ENCODE results near the gene KLHDC4. TPM values are rescaled to one million over a fixed set of nuclear protein-coding genes. Genes with fewer than 3 reads are reported as not detected.

KLHDC4 gene
- total RNA-seq, 1 experiment from 2014 or later: 50.7 TPM

GRCh38 chr16:87740441-87740840, 25.3 kb downstream of the KLHDC4 start:
- TF ChIP-seq SIN3A (IDR thresholded peaks at IDR 0.05; ENCODE audit: borderline replicate concordance, insufficient read depth, low read depth, low read length) (no peak), POLR2AphosphoS5 (IDR thresholded peaks at IDR 0.05; ENCODE audit: low read depth, low read length) (no peak), TCF7L2 (IDR thresholded peaks at IDR 0.05; ENCODE audit: low read depth, low read length) (no peak), REST (IDR thresholded peaks at IDR 0.05; ENCODE audit: insufficient read depth in 1 of 2, low read depth in 2 of 2, low read length in 1 of 2) (no peak), CTCF (IDR thresholded peaks at IDR 0.05) (no peak)
- BruUV-seq (replicated peaks): no TSS peak
- Histone ChIP-seq H3K36me3 (ENCODE audit: control insufficient read depth, insufficient read depth, low read length) (no peaks in the 10 kb centered on the region), H3K27ac (ENCODE audit: low read length) (no peak overlapping the region), H3K4me1 (ENCODE audit: control insufficient read depth, insufficient read depth, low read length) (no peaks in the 10 kb centered on the region), H3K27me3 (ENCODE audit: control insufficient read depth, insufficient read depth, low read length) (no peaks in the 10 kb centered on the region), H3K4me3 (ENCODE audit: low read depth in 2 of 2, low read length in 2 of 2) (no peak overlapping the region), H3K9me3 (ENCODE audit: control insufficient read depth, insufficient read depth, low read depth, low read length) (no peaks in the 10 kb centered on the region)
- in situ Hi-C loops (cut with HindIII; ENCODE audit: low pct_unique_long_range_greater_than_20kb, low sequenced_read_pairs): no loop called here
- ChIA-PET POLR2A (no interaction called here), CTCF (no interaction called here)
- intact Hi-C loops (cut with micrococcal nuclease; ENCODE audit: unreplicated experiment): no loop called here
- no peak for DNase-seq (ENCODE audit: low read depth, low spot score)
- ATAC-seq: no peak

GRCh38 chr16:87739801-87740200, 26.0 kb downstream of the KLHDC4 start:
- Histone ChIP-seq H3K9me3 (ENCODE audit: control insufficient read depth, insufficient read depth, low read depth, low read length) (no peaks in the 10 kb centered on the region), H3K4me1 (ENCODE audit: control insufficient read depth, insufficient read depth, low read length) (no peaks in the 10 kb centered on the region), H3K4me3 (ENCODE audit: low read depth in 2 of 2, low read length in 2 of 2) (no peak overlapping the region), H3K27me3 (ENCODE audit: control insufficient read depth, insufficient read depth, low read length) (no peaks in the 10 kb centered on the region), H3K27ac (ENCODE audit: low read length) (no peak overlapping the region), H3K36me3 (ENCODE audit: control insufficient read depth, insufficient read depth, low read length) (no peaks in the 10 kb centered on the region)
- in situ Hi-C loops (cut with HindIII; ENCODE audit: low pct_unique_long_range_greater_than_20kb, low sequenced_read_pairs): no loop called here
- no peak for TF ChIP-seq TCF7L2 (IDR thresholded peaks at IDR 0.05; ENCODE audit: low read depth, low read length)
- TF ChIP-seq CTCF (IDR thresholded peaks at IDR 0.05): no peak
- ATAC-seq (no peak), DNase-seq (ENCODE audit: low read depth, low spot score) (no peak)
- intact Hi-C loops (cut with micrococcal nuclease; ENCODE audit: unreplicated experiment): no loop called here
- BruUV-seq (replicated peaks): no TSS peak
- CTCF ChIA-PET: no interaction called here
- POLR2A ChIA-PET: no interaction called here

GRCh38 chr16:87736008-87736382, 29.8 kb downstream of the KLHDC4 start:
- intact Hi-C loops (cut with micrococcal nuclease; ENCODE audit: unreplicated experiment) (no loop called here), in situ Hi-C loops (cut with HindIII; ENCODE audit: low pct_unique_long_range_greater_than_20kb, low sequenced_read_pairs) (no loop called here)
- no TSS peak for BruUV-seq (replicated peaks)
- Histone ChIP-seq H3K27me3 (ENCODE audit: control insufficient read depth, insufficient read depth, low read length) (no peaks in the 10 kb centered on the region), H3K4me3 (ENCODE audit: low read depth in 2 of 2, low read length in 2 of 2) (no peak overlapping the region), H3K27ac (ENCODE audit: low read length) (no peak overlapping the region), H3K9me3 (ENCODE audit: control insufficient read depth, insufficient read depth, low read depth, low read length) (no peaks in the 10 kb centered on the region), H3K4me1 (ENCODE audit: control insufficient read depth, insufficient read depth, low read length) (no peaks in the 10 kb centered on the region), H3K36me3 (ENCODE audit: control insufficient read depth, insufficient read depth, low read length) (no peaks in the 10 kb centered on the region; the same call in 1 of the 2 replicates)
- ChIA-PET POLR2A (no interaction called here), CTCF (no interaction called here)
- DNase-seq (ENCODE audit: low read depth, low spot score): no peak
- no peak for ATAC-seq
- TF ChIP-seq POLR2AphosphoS5 (IDR thresholded peaks at IDR 0.05; ENCODE audit: low read depth, low read length) (no peak), TCF7L2 (IDR thresholded peaks at IDR 0.05; ENCODE audit: low read depth, low read length) (no peak), CTCF (IDR thresholded peaks at IDR 0.05) (no peak), SIN3A (IDR thresholded peaks at IDR 0.05; ENCODE audit: borderline replicate concordance, insufficient read depth, low read depth, low read length) (no peak), REST (IDR thresholded peaks at IDR 0.05; ENCODE audit: insufficient read depth in 1 of 2, low read depth in 2 of 2, low read length in 1 of 2) (no peak)
